NCI-H446 (cell line): ENCODE data around the gene EFCAB6.

Experiments used
- DNase-seq, 2 experiments: peaks; one replicate each; lab custom pipeline; 2025; lab: John Stamatoyannopoulos, UW

EFCAB6 gene

DNA sequence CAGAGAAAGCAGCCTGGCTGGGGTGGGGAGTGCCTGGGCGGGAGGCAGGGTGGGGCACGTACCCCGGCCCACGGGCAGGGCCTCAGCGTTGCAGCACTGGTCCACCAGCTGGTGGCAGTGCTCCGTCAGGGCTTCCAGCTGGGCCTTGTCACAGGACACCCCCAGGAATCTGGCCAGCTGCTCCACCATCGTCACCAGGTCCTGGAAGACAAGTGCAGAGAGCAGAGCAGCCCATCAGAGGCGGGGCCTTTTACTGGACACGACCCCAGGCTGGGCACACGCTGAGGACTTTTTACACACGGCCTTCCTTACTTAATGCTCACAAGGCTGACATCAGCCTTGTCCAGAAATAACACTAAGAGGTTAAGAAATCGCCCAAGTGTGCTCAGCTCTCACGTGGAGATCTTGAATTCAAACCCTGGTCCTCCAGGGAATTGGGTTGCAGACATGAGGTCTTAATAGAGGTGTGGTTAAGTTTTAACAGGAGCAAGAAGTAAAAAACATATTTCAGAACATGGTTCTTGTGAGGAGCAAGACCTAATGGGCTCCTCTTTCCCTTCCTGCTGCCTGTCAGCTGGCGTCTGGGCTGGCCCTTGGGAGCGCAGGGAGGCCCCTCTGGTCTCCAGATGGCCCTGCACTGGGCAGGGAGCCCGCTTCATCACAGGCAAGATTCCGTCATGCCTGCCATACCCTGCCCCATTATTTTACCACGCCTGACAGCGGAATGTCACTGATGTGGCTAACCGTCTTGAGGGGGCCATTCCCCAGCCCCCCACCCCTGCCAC lies 17.1 kb upstream of the EFCAB6 start:
- DNase-seq = peak; percentile 77 to 85

DNA sequence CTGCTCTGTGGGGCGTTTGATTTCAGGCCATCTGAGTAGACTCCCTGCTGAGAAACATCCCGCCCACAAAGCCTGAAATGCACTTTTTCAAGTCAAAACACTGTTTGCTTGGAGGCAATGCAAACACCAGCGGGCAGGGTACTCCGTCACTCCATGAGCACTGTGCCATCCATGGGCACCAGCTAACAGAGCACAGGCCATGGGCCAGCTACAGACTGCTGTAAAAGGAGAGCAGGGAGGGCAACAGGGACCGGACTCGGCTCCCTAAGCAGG lies 16.6 kb upstream of the EFCAB6 start:
- peak in 1 of 2 experiments; percentile 60 for DNase-seq

DNA sequence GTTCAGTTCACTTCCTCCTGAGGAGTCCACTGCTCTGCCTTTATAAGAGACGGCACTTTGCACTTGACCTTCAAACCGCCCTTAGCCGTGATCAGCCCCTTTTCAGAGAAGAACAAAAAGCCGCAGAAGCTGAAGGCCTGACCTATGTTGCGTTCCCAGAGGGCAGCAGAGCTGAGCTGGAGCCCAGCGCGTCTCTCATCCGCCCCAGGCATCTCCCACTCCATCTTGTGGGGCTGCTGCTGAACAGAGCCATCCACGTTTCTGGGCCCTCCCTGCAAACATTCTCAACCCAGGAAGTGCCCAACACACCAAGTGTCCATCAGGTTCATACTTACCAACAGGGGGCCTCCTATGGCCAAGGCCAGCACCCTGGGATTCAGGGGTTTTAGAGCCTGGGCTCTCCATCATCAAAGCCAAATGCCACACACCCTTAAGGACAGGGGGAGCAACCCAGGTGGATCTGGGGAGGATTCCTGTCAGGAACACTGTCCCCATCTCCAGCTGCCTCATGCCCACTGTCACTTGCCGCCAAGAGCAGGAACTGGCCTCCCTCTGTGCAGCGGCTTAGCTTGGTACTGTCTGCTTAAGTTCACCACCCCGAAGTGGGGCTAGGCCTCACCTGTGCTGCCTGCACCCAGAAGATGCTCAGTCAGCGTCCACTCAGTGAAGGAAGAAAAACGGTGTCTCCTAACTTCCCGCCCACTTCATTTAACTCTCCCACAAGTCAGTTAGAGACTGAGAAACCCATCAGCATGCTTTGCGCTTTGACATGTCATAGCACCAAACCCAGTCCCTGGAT lies 16.0 kb upstream of the EFCAB6 start:
- DNase-seq = no peak

DNA sequence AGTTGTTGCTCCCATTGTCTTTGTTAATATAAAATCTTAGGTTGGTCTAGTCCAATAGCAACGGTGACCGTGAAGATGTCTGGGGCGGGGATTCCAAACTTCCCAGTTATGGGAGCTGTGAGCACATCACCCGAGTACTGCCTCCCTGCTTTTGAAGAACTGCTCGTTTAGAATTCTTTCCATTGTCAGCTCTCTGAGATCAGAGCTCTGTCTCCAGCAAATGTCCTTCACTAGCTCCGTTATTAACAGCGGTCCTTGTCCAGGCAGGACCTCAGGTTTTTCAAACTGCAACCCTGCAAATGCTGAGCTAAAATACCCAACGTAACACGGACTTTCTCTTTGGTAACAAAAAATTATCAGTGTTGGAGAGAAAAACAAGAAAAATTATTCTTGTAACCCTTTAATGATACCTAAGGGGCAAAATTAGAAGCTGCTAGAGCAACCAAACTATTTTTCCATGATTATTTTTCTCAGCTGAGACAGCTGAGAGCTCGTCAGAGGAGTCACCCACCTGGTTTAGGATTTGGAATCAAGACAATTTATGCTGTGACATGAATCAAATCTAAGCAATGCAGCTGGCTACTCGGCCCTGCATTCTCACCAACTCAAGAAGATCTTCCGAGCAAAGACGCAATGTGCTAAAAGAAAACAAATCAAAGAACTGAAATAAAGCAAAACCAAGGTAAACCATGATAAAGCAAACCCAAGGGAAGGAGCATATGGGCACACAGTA lies 15.1 kb upstream of the EFCAB6 start:
- DNase-seq = no peak

- peak; percentile 11 to 59 for DNase-seq
These were observed 14.3 kb upstream of the EFCAB6 start for GRCh38 chr22:43826142-43827002.

GRCh38 chr22:43825651-43826050 lies 13.5 kb upstream of the EFCAB6 start:
- no peak for DNase-seq

- DNase-seq = no peak
These were observed 12.8 kb upstream of the EFCAB6 start for GRCh38 chr22:43824724-43825420.

DNA sequence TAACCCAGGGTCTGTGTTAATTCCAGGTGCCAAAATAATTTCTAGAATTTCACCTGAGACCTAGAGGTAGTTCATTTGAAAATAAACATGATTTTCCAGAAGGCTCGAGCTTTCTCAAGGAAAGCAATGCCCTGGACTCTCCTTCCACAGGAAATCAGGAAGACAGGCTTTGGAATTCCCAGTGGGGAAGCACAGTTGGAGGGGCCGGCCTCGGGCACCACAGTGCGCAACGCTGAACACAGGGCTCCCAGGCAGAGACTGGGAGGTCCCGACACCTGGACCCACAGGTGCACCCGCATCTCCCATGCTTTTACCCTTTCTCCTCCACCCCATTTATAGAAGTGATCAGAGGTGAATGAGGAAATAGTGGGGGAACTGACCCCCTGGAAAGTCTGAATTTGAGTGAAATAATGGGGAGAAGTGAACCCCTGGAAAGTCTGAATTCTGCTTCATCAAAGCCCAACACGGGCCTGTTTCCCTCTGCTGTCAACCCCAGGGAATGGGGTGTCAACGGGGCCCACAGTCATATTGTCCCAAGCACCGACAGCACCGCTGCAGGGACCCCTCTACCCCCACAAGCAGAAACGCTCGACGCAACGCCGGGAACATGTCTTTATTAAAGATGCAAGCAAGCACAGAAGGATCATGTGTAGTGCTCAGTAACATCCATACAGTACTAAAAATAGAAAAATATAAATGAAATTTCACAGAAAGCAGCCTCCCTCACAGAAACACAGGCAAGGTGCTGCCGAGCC lies 12.0 kb upstream of the EFCAB6 start:
- no peak for DNase-seq

DNA sequence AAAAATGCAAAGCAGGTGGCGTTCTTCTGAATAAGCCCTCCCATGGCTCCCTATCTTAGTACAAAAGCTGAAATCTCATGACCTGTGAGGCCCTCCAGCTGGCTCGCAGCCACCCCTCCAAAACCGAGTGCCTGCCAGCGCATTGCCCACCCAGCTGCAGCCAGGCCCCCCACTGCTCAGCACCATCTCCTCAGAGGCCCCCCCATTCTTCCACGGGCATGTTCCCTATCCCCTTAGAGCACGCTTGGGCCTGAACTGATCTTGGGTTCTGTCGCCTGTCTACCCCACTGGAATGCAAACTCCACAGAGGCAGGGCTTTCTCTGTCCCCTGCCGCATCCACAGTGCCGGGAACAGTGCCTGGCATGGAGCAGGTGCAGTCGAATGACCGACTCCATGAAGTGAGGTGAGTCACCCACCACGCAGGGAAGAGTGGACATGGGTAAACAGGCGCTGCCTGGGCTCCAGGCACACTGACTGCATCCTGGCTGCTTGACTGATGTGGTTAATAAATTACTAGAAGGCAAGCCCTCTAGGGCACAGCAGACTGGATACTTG lies 11.3 kb upstream of the EFCAB6 start:
- no peak for DNase-seq

DNA sequence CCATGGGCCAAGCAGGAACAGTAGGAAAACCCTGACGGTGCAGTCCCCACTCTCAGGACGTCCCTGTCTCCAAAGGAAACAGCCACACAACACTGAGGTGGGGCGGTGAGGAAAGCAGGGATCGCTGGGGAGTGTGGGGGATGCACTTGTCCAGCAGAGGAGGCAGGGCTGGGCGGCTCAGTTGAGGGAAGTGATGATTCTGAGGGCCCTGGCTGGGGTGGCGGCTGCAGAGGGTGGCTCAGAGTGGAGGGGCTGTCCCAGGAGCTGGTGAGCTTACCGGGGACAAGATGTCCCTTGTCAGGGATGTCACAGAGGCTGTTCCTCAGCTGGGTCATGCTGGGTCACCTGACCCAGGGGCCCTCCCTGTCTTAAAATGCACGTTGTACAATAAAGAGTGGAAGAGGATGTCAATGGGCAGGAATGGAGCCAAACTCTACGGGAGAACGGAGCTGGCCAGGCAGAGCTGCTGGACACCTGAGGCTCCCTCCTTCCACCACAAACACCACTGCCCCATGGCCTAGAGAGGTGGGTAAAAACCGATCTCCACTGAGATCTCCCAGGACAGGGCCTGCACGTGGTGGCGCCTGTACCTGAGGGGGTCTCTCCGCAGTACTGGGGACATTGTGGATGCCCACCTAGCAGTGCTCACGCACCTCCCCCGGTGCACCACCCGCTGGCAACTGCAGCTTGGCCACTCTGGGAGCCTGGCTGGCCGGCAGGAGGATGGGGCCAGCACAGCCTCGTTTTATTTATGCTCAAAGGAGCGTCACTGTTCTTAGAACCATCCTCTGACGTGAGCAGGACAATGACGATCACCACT lies 9.7 kb upstream of the EFCAB6 start:
- DNase-seq = no peak

- no peak for DNase-seq
These were observed 8.7 kb upstream of the EFCAB6 start for GRCh38 chr22:43820651-43821305.

DNA sequence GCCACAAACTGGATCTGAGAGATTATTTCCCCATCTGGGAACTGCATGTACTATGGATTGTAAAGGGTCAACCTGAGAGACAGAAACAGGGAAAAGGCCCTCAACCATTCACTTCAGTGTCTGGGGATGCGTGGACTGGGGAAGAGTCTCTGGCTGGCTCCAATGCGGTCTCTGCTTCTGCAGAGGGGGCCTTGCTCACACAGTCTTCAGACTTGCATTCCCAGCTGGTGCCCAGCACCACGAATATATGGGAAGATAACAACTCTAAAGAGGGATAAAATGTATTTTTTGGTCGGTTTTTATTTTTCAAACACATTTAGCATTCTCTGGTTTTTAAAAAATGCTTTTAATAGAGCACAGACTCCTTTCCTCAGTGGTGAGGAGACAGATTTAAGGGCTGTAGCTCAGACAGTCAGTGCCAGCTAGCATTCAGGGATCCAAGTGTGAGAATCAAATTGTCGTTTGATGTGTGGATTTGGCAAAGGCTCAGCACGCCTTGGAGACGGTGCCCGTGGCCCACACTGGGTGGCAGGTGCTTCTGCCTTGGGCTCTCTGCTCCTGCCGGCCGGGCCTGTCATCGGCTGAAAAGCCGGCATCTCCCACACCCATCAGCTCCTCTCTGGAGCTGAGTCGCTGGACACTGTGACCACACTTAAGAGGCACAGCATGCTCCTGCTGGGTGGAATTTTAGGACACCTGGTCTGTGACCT lies 8.0 kb upstream of the EFCAB6 start:
- DNase-seq = peak in 1 of 2 experiments; percentile 28

DNA sequence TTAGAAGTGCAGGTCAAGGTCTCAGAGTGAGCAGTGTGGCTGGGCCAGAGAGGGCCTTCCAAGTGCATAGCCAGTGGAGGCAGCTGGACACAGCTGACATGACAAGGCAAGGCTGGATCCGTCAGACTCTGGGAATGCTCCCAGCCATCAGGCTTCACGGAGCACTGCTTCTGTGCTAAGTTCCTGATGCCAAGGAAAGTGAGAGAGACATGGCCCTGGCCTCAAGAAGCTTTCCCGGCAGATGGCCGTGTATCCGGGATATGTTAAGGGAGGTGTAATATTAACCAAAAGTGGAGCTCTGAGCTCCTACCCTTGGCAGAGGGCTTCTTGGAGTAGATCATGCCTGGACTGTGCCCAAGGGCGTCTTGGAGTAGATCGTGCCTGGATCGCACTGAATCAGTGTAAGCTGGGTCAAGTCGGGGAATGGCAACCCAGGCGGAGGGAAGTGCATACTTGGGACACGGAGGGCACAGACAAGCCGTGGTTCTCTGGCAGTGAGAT lies 7.4 kb upstream of the EFCAB6 start:
- DNase-seq = no peak

DNA sequence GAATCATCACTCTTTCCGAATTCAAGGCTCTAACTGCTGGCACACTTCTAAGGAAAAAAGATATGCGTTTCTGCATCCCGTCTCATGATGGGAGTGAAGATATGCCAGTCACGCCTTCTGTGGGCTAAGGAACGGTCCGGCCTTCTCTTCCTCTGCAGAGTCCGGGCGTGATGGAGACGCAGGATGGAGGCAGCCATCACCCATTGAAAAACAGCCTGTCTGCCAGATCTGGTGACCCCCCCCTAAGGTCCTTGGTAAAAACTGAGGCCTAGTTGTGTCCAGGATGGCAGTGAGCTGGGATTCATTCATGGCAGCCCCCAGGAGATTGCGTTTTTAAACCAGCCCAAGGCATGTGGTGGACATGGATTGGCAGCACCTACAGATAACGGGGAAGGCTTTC lies 6.9 kb upstream of the EFCAB6 start:
- DNase-seq = no peak

GRCh38 chr22:43817402-43817801 lies 5.3 kb upstream of the EFCAB6 start:
- no peak for DNase-seq

DNA sequence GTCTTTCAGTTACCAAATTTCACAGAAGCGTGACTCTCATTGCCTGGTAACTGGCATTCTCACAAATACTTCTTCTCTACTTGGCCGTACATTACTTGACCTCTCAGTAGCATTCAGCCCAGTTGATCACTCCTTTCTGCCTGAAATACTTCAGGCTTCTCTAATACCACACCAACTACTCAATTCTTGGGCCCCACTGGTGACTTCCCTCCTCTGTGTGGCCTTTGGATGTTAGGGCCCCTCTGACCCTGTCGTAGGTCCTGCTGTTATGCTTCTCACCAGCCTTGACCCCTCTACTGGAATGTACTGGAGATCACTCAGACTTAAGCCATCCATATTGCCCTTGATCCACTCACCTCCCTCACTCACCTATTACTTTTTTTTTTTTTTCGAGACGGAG lies 2.2 kb upstream of the EFCAB6 start:
- no peak for DNase-seq

GRCh38 chr22:43812890-43813289 lies 785 bp upstream of the EFCAB6 start:
- DNase-seq = no peak

DNA sequence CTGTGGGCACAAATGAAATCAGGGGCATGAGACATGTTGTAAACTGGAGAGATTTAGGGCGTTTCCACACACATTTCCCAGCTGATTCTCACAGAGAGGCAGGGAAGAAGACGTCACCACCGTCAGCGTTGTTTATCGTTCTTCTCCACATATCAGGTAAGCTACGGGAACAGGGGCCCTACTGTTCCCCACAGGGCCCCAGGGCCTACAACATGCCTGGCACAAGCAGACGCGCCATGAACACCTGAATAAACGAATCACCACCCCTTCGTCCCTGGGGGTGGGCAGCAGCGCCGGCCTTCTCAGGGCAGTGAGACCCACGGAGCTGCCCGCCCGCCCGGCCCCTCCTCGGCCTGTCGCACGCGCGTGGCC lies 342 bp downstream of the EFCAB6 start:
- DNase-seq = no peak
